Loucy (cell line): ENCODE results near the gene RAET1L.

ENCODE experiments used
- H2AFZ ChIP-seq: fragments of 200-600 bp; sonication (generic); 2 replicates; pipeline ENCODE4 v1.6.0; 2016; ENCODE audit warnings: antibody characterized with exemption, mild to moderate bottlenecking, low read length, moderate library complexity
- H3F3A ChIP-seq: fragments of 200-600 bp; 2 replicates; pipeline ENCODE4 v1.6.0; 2016; ENCODE audit warnings: antibody characterized with exemption, low read depth, mild to moderate bottlenecking
- H3K27me3 ChIP-seq: fragments of 200-600 bp; sonication (generic); 2 replicates; pipeline ENCODE4 v1.6.1; 2014; ENCODE audit warnings: low read length, mild to moderate bottlenecking; ENCODE audit not compliant: insufficient read depth, poor library complexity, severe bottlenecking
- H3K36me3 ChIP-seq: fragments of 200-600 bp; sonication (generic); 2 replicates; pipeline ENCODE4 v1.6.1; 2016; ENCODE audit warnings: low read length; ENCODE audit not compliant: insufficient read depth
- H3K4me1 ChIP-seq: fragments of 200-600 bp; sonication (generic); 2 replicates; pipeline ENCODE4 v1.5.1; 2014; ENCODE audit warnings: low read length, mild to moderate bottlenecking; ENCODE audit not compliant: insufficient read depth, poor library complexity, severe bottlenecking
- H3K4me2 ChIP-seq: fragments of 200-600 bp; sonication (generic); 2 replicates; pipeline ENCODE4 v1.6.0; 2014; ENCODE audit warnings: antibody characterized with exemption, low read length, low read depth, mild to moderate bottlenecking; ENCODE audit not compliant: poor library complexity, severe bottlenecking
- H3K4me3 ChIP-seq: fragments of 200-600 bp; sonication (generic); 2 replicates; pipeline ENCODE4 v1.5.1; 2014; ENCODE audit warnings: low read length, mild to moderate bottlenecking, mixed read lengths; ENCODE audit not compliant: poor library complexity, severe bottlenecking
- H3K79me2 ChIP-seq: fragments of 200-600 bp; sonication (generic); 2 replicates; pipeline ENCODE4 v1.6.1; 2014; ENCODE audit warnings: low read length; ENCODE audit not compliant: insufficient read depth
- H3K9ac ChIP-seq: fragments of 200-600 bp; sonication (generic); 2 replicates; pipeline ENCODE4 v1.6.0; 2014; ENCODE audit warnings: mild to moderate bottlenecking, low read depth, low read length, moderate library complexity; ENCODE audit not compliant: poor library complexity, severe bottlenecking
- H3K9me2 ChIP-seq: fragments of 200-600 bp; sonication (generic); replicated peaks from 2 replicates; pipeline ENCODE4 v1.6.1; 2016; ENCODE audit warnings: low read depth, low read length, mixed read lengths
- H3K9me3 ChIP-seq: fragments of 200-600 bp; sonication (generic); 2 replicates; pipeline ENCODE4 v1.6.1; 2014; ENCODE audit warnings: mild to moderate bottlenecking, antibody characterized with exemption, low read length, low read depth; ENCODE audit not compliant: insufficient read depth
- H4K20me1 ChIP-seq: fragments of 200-600 bp; sonication (generic); 2 replicates; pipeline ENCODE4 v1.6.0; 2014; ENCODE audit warnings: antibody characterized with exemption, low read length, mild to moderate bottlenecking; ENCODE audit not compliant: insufficient read depth, poor library complexity, severe bottlenecking
- EZH2phosphoT487 ChIP-seq: fragments of 200-600 bp; IDR thresholded peaks from 2 replicates; pipeline ENCODE4 v1.6.1; 2018; ENCODE audit warnings: antibody characterized with exemption, mild to moderate bottlenecking, moderate library complexity, borderline replicate concordance
- TF ChIP-seq, protein P1 (sequence below): fragments of 200-600 bp; sonication (generic); conservative IDR thresholded peaks from 2 replicates; pipeline ENCODE4 v1.5.1; 2014; ENCODE audit warnings: mild to moderate bottlenecking, antibody characterized with exemption, low read length

RAET1L gene

DNA sequence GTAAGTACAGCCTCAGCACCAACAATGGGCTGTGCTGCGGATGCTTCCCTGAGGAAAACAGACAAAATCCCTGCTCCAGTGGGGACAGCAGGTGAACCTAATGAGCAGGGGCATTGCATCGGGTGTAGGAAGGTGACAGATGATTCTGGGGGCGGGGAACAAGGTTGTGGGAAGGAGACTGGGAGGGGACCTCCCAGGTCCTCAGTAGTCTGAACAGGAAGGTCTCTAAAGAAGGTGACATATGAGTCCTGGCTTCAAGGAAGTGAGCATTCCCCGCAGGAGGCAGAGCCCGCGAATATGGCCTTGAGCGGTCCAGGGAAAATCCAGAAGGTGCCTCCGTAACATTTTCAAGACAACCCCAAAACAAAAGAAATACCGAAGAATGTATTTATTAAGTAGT lies 42.2 kb downstream of the RAET1L start:
- Histone ChIP-seq H3F3A (peaks cover 10% of the 10 kb centered on the region; the same call in 1 of the 2 replicates), H2AFZ (no peak overlapping the region), H3K4me2 (no peak overlapping the region), H3K9ac (no peak overlapping the region), H4K20me1 (no peaks in the 10 kb centered on the region), H3K9me3 (no peaks in the 10 kb centered on the region), H3K9me2 (no peaks in the 10 kb centered on the region), H3K79me2 (no peaks in the 10 kb centered on the region), H3K36me3 (no peaks in the 10 kb centered on the region), H3K27me3 (no peaks in the 10 kb centered on the region), H3K4me3 (no peak overlapping the region), H3K4me1 (no peaks in the 10 kb centered on the region)
- TF ChIP-seq, protein P1, sequence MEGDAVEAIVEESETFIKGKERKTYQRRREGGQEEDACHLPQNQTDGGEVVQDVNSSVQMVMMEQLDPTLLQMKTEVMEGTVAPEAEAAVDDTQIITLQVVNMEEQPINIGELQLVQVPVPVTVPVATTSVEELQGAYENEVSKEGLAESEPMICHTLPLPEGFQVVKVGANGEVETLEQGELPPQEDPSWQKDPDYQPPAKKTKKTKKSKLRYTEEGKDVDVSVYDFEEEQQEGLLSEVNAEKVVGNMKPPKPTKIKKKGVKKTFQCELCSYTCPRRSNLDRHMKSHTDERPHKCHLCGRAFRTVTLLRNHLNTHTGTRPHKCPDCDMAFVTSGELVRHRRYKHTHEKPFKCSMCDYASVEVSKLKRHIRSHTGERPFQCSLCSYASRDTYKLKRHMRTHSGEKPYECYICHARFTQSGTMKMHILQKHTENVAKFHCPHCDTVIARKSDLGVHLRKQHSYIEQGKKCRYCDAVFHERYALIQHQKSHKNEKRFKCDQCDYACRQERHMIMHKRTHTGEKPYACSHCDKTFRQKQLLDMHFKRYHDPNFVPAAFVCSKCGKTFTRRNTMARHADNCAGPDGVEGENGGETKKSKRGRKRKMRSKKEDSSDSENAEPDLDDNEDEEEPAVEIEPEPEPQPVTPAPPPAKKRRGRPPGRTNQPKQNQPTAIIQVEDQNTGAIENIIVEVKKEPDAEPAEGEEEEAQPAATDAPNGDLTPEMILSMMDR, result no peak
- TF ChIP-seq EZH2phosphoT487, result no peak

DNA sequence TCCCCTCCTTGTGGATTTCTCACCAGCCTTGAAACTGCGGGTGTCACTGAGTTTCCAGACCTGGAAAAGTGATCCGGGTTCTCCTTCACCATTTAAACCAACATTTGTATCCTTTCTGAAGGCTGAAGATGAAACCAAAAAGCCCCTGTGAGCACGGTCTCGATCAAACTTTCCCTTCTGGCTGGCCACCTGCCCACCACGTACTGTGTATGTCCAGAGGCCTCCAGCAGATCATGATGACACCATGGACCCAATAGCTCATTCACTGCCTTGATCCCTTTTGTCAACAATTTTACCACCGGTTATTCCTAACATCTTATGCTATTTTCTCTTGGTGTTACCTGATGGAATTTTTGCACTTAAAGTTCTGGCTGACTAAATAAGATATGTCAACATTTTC lies 46.0 kb downstream of the RAET1L start:
- H3F3A ChIP-seq, result peaks cover 10% of the 10 kb centered on the region; the same call in 1 of the 2 replicates
- H3K79me2 ChIP-seq, result no peaks in the 10 kb centered on the region
- TF ChIP-seq EZH2phosphoT487, result no peak
- TF ChIP-seq, protein P1, result no peak
- no peaks in the 10 kb centered on the region for H4K20me1 ChIP-seq
- H3K36me3 ChIP-seq, result no peaks in the 10 kb centered on the region
- no peaks in the 10 kb centered on the region for H3K27me3 ChIP-seq
- H3K4me1 ChIP-seq, result peaks cover 9% of the 10 kb centered on the region
- no peaks in the 10 kb centered on the region for H3K9me3 ChIP-seq
- no peak overlapping the region for H3K4me2 ChIP-seq
- H3K4me3 ChIP-seq, result no peak overlapping the region
- no peak overlapping the region for H2AFZ ChIP-seq
- H3K9me2 ChIP-seq, result no peaks in the 10 kb centered on the region
- H3K9ac ChIP-seq, result no peak overlapping the region

GRCh38 chr6:149978610-149979009 lies 46.7 kb downstream of the RAET1L start:
- H3K27me3 ChIP-seq, result no peaks in the 10 kb centered on the region

More at GRCh38 chr6:149978610-149979009, 46.7 kb downstream of the RAET1L start:
- Histone ChIP-seq H3K4me2 (no peak overlapping the region), H3K79me2 (no peaks in the 10 kb centered on the region), H3K4me1 (peaks cover 13% of the 10 kb centered on the region), H3K9me2 (no peaks in the 10 kb centered on the region), H3F3A (peaks cover 10% of the 10 kb centered on the region; the same call in 1 of the 2 replicates), H3K36me3 (no peaks in the 10 kb centered on the region), H3K9me3 (no peaks in the 10 kb centered on the region), H3K4me3 (no peak overlapping the region), H4K20me1 (no peaks in the 10 kb centered on the region), H3K9ac (no peak overlapping the region), H2AFZ (no peak overlapping the region)
- TF ChIP-seq, protein P1, result no peak
- TF ChIP-seq EZH2phosphoT487, result no peak
